ENCODE measurements around the gene SEC61A1.

SEC61A1 gene

GRCh38 chr3:128095222-128095703 lies 43.0 kb downstream of the SEC61A1 start:
- Histone ChIP-seq H3K4me3 (ENCODE audit: low read depth in 1 of 2, low read length in 2 of 2) (no peak overlapping the region), H3K9ac (ENCODE audit: low read length) (no peak overlapping the region), H3K36me3 (ENCODE audit: insufficient read depth, low read length) (peaks cover 38% of the 10 kb centered on the region), H3K27ac (ENCODE audit: low read depth, low read length) (no peak overlapping the region), H3K4me1 (ENCODE audit: insufficient read depth, low read length) (no peaks in the 10 kb centered on the region), H3K27me3 (ENCODE audit: control insufficient read depth in 1 of 2, insufficient read depth in 2 of 2, low read length in 2 of 2) (no peaks in the 10 kb centered on the region), H3K9me3 (ENCODE audit: low read length) (no peaks in the 10 kb centered on the region)

- no peaks in the 10 kb centered on the region for H3K27me3 ChIP-seq (ENCODE audit: control insufficient read depth in 1 of 2, insufficient read depth in 2 of 2, low read length in 2 of 2)
These were observed 46.0 kb downstream of the SEC61A1 start for GRCh38 chr3:128098234-128098633.

GRCh38 chr3:128100161-128100560 lies 47.9 kb downstream of the SEC61A1 start:
- Histone ChIP-seq H3K27ac (ENCODE audit: low read depth, low read length) (no peak overlapping the region), H3K4me1 (ENCODE audit: insufficient read depth, low read length) (no peaks in the 10 kb centered on the region), H3K9me3 (ENCODE audit: low read length) (no peaks in the 10 kb centered on the region), H3K27me3 (ENCODE audit: control insufficient read depth in 1 of 2, insufficient read depth in 2 of 2, low read length in 2 of 2) (no peaks in the 10 kb centered on the region), H3K4me3 (ENCODE audit: low read depth in 1 of 2, low read length in 2 of 2) (no peak overlapping the region), H3K9ac (ENCODE audit: low read length) (no peak overlapping the region), H3K36me3 (ENCODE audit: insufficient read depth, low read length) (peaks cover 41% of the 10 kb centered on the region)

More at GRCh38 chr3:128098234-128098633, 46.0 kb downstream of the SEC61A1 start:
- Histone ChIP-seq H3K9me3 (ENCODE audit: low read length) (no peaks in the 10 kb centered on the region), H3K36me3 (ENCODE audit: insufficient read depth, low read length) (peaks cover 41% of the 10 kb centered on the region), H3K4me3 (ENCODE audit: low read depth in 1 of 2, low read length in 2 of 2) (no peak overlapping the region), H3K9ac (ENCODE audit: low read length) (no peak overlapping the region), H3K27ac (ENCODE audit: low read depth, low read length) (no peak overlapping the region), H3K4me1 (ENCODE audit: insufficient read depth, low read length) (no peaks in the 10 kb centered on the region)

GRCh38 chr3:128100638-128101037 lies 48.4 kb downstream of the SEC61A1 start:
- H3K27ac ChIP-seq (ENCODE audit: low read depth, low read length): no peak overlapping the region
- H3K9me3 ChIP-seq (ENCODE audit: low read length): no peaks in the 10 kb centered on the region
- no peaks in the 10 kb centered on the region for H3K4me1 ChIP-seq (ENCODE audit: insufficient read depth, low read length)
- H3K4me3 ChIP-seq (ENCODE audit: low read depth in 1 of 2, low read length in 2 of 2): no peak overlapping the region
- H3K36me3 ChIP-seq (ENCODE audit: insufficient read depth, low read length): peaks cover 41% of the 10 kb centered on the region
- H3K27me3 ChIP-seq (ENCODE audit: control insufficient read depth in 1 of 2, insufficient read depth in 2 of 2, low read length in 2 of 2): no peaks in the 10 kb centered on the region
- H3K9ac ChIP-seq (ENCODE audit: low read length): no peak overlapping the region

- H3K4me3 ChIP-seq (ENCODE audit: low read depth in 1 of 2, low read length in 2 of 2): no peak overlapping the region
These were observed 51.0 kb downstream of the SEC61A1 start for GRCh38 chr3:128103136-128103676.

GRCh38 chr3:128107834-128108233 lies 55.6 kb downstream of the SEC61A1 start:
- Histone ChIP-seq H3K36me3 (ENCODE audit: insufficient read depth, low read length) (peaks cover 27% of the 10 kb centered on the region), H3K27me3 (ENCODE audit: control insufficient read depth in 1 of 2, insufficient read depth in 2 of 2, low read length in 2 of 2) (no peaks in the 10 kb centered on the region), H3K9me3 (ENCODE audit: low read length) (no peaks in the 10 kb centered on the region), H3K4me1 (ENCODE audit: insufficient read depth, low read length) (no peaks in the 10 kb centered on the region), H3K4me3 (ENCODE audit: low read depth in 1 of 2, low read length in 2 of 2) (no peak overlapping the region), H3K27ac (ENCODE audit: low read depth, low read length) (no peak overlapping the region), H3K9ac (ENCODE audit: low read length) (no peak overlapping the region)

More at GRCh38 chr3:128103136-128103676, 51.0 kb downstream of the SEC61A1 start:
- H3K4me1 ChIP-seq (ENCODE audit: insufficient read depth, low read length): no peaks in the 10 kb centered on the region
- no peak overlapping the region for H3K27ac ChIP-seq (ENCODE audit: low read depth, low read length)
- H3K36me3 ChIP-seq (ENCODE audit: insufficient read depth, low read length): peaks cover 25% of the 10 kb centered on the region
- no peaks in the 10 kb centered on the region for H3K9me3 ChIP-seq (ENCODE audit: low read length)
- no peaks in the 10 kb centered on the region for H3K27me3 ChIP-seq (ENCODE audit: control insufficient read depth in 1 of 2, insufficient read depth in 2 of 2, low read length in 2 of 2)
- no peak overlapping the region for H3K9ac ChIP-seq (ENCODE audit: low read length)

- peaks cover 20% of the 10 kb centered on the region for H3K36me3 ChIP-seq (ENCODE audit: insufficient read depth, low read length)
- no peak overlapping the region for H3K4me3 ChIP-seq (ENCODE audit: low read depth in 1 of 2, low read length in 2 of 2)
- no peaks in the 10 kb centered on the region for H3K9me3 ChIP-seq (ENCODE audit: low read length)
- no peaks in the 10 kb centered on the region for H3K4me1 ChIP-seq (ENCODE audit: insufficient read depth, low read length)
- H3K27me3 ChIP-seq (ENCODE audit: control insufficient read depth in 1 of 2, insufficient read depth in 2 of 2, low read length in 2 of 2): no peaks in the 10 kb centered on the region
- H3K9ac ChIP-seq (ENCODE audit: low read length): no peak overlapping the region
- no peak overlapping the region for H3K27ac ChIP-seq (ENCODE audit: low read depth, low read length)
These were observed 58.9 kb downstream of the SEC61A1 start for GRCh38 chr3:128111147-128111546.

- H3K27me3 ChIP-seq (ENCODE audit: control insufficient read depth in 1 of 2, insufficient read depth in 2 of 2, low read length in 2 of 2): no peaks in the 10 kb centered on the region
- no peak overlapping the region for H3K4me3 ChIP-seq (ENCODE audit: low read depth in 1 of 2, low read length in 2 of 2)
- peaks cover 24% of the 10 kb centered on the region for H3K36me3 ChIP-seq (ENCODE audit: insufficient read depth, low read length)
- H3K27ac ChIP-seq (ENCODE audit: low read depth, low read length): no peak overlapping the region
- no peaks in the 10 kb centered on the region for H3K4me1 ChIP-seq (ENCODE audit: insufficient read depth, low read length)
- no peak overlapping the region for H3K9ac ChIP-seq (ENCODE audit: low read length)
- H3K9me3 ChIP-seq (ENCODE audit: low read length): no peaks in the 10 kb centered on the region
These were observed 60.2 kb downstream of the SEC61A1 start for GRCh38 chr3:128112357-128112968.

- no peak overlapping the region for H3K27ac ChIP-seq (ENCODE audit: low read depth, low read length)
- H3K36me3 ChIP-seq (ENCODE audit: insufficient read depth, low read length): peaks cover 28% of the 10 kb centered on the region
These were observed 61.9 kb downstream of the SEC61A1 start for GRCh38 chr3:128113817-128114794.

More at GRCh38 chr3:128113817-128114794, 61.9 kb downstream of the SEC61A1 start:
- no peaks in the 10 kb centered on the region for H3K9me3 ChIP-seq (ENCODE audit: low read length)
- H3K4me3 ChIP-seq (ENCODE audit: low read depth in 1 of 2, low read length in 2 of 2): no peak overlapping the region
- H3K4me1 ChIP-seq (ENCODE audit: insufficient read depth, low read length): no peaks in the 10 kb centered on the region
- no peaks in the 10 kb centered on the region for H3K27me3 ChIP-seq (ENCODE audit: control insufficient read depth in 1 of 2, insufficient read depth in 2 of 2, low read length in 2 of 2)
- H3K9ac ChIP-seq (ENCODE audit: low read length): no peak overlapping the region
